CD4-positive, alpha-beta T cell treated with Interferon alpha-2 for 1 hour (primary cell): ENCODE results near the gene TCEA2.
"Not testable (repeated sequence)": the region's sequence is repeated elsewhere in the genome, so short reads cannot be mapped to it uniquely, and the experiment has no call there.

Source experiments
- DNase-seq, 2 donors: peaks; one replicate each; pipeline ENCODE4 v3.0.0-alpha.2; 2020 to 2022

Gene TCEA2

GRCh38 chr20:64080013-64080812 is 17.2 kb downstream of the TCEA2 start, which contains the start of gene OPRL1:
Gene OPRL1, plus strand, starts transcription at chr20:64080082. Its CDS starts 12,639 bp downstream, at chr20:64092721.
- peak; percentile 31 to 52 for DNase-seq

- DNase-seq = no peak
These were observed 18.0 kb downstream of the TCEA2 start for GRCh38 chr20:64080813-64081623.

- DNase-seq = no peak
These were observed 18.6 kb downstream of the TCEA2 start for GRCh38 chr20:64081624-64081964.

DNA sequence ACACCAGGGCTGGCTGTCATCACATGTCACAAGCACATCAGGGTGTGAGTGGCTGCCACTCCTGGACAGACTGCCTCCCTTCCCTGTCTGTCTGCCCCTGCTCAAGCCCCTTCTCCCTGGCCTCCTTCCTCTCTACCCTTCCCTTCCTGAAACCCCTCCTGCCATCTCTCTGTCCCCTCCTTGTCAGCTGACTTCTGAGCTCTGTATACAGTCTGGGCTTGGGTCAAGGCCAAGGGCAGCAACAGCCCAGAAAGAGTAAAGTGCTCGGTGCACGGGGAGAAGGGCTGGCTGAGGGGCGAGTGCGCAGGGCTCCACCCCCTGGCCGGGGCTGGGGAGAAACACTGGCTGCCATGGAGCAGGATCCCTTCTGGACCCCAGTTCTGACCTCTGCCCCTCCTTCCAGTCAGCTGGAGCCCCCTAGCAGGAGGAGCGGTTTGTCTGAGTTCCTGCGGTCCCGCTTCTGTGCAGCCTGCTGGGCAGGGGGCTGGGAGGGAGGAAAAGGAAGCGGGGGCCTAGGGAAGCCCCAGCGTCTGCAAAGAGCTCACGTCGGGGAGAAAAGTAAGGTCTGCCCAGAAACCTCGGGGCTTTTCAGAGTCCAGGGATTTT is 19.2 kb downstream of the TCEA2 start:
- no peak for DNase-seq

- no peak for DNase-seq
These were observed 19.9 kb downstream of the TCEA2 start for GRCh38 chr20:64082820-64083377.

- DNase-seq = peak; percentile 72 to 79
These were observed 20.4 kb downstream of the TCEA2 start for GRCh38 chr20:64083378-64083803.

DNA sequence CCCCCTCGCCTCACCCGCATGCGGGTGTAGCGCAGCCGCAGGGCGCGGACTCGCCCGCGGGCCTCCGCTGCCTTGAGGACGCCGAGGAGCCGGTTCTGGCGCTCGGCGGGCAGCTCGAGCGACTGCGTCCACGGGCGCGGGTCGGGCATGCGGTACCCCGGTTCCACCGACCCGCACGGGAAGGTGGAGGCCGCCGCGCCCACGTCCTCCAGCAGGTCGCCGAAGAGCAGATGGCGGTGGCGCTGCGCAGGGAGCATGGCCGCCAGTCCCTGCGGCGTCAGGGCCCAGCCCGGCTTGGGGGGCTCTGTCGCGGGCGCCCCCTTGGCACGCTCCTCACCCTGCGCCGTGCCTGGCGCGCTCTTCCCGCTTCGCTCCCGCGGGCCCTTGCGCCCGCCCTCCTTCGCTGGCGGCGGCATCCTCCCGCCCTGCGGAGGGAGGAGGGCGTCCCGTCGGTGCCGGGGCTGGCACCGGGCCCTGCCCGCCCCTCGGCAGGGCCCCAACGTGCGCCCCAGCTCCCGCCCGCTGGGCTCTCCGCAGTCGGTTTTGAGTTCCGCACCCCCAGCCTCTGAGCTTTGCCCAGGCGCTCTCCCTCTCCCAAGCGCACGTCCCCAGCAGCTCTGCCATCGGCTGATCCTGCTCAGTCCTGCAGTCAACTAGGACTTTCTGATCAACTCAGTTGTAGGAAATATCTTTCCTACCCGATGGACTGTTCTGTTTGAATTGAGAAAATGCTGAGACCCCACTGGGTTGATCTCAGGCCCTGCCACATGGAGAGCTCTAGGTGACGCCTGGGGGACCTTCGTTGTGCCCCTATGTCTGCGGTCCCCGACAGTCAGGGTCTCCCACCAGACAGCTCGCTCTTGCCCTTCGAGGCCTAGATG is 21.0 kb downstream of the TCEA2 start, which contains the start of gene LKAAEAR1:
Gene LKAAEAR1, minus strand, starts transcription at position 595 of the 881 bp plus-strand sequence. Its CDS starts 179 bp downstream, at position 416.
- no peak for DNase-seq

- no peak for DNase-seq
These were observed 21.7 kb downstream of the TCEA2 start for GRCh38 chr20:64084685-64085152.

- DNase-seq = no peak
These were observed 23.8 kb downstream of the TCEA2 start for GRCh38 chr20:64086801-64087200.

GRCh38 chr20:64087226-64087825 is 24.3 kb downstream of the TCEA2 start:
- not testable (repeated sequence) for DNase-seq

- not testable (repeated sequence) for DNase-seq
These were observed 25.6 kb downstream of the TCEA2 start for GRCh38 chr20:64088586-64088985.

DNA sequence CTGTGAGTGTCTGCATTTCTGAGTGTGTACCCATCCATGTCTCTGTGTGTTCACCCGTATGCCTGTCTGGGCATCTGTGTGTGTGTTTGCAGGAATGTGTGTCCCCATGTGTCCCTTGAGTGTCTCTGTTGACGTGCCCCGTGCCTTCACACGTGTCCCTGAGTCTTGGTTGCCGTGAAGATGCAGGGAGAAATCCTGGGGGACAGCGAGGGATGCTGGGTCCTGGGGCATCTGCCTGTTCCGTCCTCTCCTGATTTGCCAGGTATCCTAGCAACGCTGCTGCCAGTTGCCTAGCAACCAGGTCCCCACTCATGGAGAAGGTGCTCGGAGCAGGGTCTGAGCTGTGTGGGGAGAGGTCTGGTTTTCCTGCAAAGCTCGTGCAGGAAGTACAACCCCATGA is 27.2 kb downstream of the TCEA2 start:
- DNase-seq = no peak

GRCh38 chr20:64091340-64091739 is 28.3 kb downstream of the TCEA2 start:
- DNase-seq = no peak

- no peak for DNase-seq
These were observed 28.8 kb downstream of the TCEA2 start for GRCh38 chr20:64091770-64092169.

GRCh38 chr20:64092258-64093012 is 29.4 kb downstream of the TCEA2 start:
- DNase-seq = no peak

DNA sequence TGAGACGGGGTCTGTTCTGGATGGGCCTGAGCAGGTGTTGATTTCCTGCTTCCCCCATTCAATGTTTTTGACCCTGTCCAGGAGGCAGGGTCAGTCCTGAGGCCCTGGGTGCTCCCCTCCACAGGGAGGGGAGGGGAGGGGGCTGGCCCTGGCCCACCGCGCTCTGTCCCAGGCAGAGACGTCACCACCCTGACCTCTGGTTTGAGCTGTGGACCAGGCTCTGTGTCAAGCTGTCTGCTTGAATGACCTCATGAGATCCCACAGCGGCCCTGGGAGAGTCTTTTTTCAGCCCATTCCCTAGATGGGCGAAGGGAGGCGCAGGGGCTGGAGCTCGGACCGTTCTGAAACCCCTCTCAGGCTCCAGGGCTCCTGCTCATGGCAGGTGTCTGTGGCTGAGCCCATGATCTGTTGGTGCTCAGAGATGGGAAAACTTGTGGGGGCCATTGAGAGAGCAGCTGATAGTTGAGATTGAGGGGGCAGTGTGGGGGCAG is 30.1 kb downstream of the TCEA2 start:
- DNase-seq = no peak

DNA sequence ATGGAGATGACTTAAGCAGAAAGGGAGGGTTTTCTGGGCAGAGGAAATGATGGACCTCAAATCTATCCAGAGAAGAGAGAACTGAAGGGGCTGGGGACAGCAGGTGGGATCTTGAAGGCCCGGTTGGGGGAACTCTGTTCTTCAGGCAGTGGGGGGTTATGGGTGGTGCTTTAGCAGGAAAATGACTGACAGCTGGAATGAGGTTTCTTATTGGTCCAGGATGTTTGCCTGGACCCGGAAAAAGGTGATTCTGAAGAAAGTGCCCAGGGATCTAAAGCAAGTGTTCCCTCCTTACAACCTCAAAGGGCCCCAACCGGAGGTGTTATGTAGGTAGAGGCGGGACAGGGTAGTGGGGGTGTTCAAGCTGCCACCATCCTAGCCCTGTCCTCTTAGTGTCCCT is 32.5 kb downstream of the TCEA2 start:
- DNase-seq = no peak

GRCh38 chr20:64095927-64096326 is 32.9 kb downstream of the TCEA2 start:
- DNase-seq = no peak

DNA sequence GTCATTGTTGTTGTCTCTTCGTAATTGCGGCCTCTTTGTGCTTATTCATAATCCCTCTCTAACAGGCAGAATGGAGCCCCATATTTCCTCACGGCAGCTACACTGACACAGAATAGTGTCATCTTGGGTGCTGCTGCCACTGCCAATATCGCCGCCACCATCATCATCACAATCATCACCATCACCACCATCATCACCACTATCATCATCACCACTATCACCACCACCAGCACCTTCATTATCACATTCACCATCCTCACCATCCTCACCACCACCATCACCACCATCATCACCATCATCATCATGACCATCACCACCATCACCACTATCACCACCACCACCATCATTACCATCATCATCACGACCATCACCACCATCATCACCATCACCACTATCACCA is 33.5 kb downstream of the TCEA2 start:
- DNase-seq = no peak

DNA sequence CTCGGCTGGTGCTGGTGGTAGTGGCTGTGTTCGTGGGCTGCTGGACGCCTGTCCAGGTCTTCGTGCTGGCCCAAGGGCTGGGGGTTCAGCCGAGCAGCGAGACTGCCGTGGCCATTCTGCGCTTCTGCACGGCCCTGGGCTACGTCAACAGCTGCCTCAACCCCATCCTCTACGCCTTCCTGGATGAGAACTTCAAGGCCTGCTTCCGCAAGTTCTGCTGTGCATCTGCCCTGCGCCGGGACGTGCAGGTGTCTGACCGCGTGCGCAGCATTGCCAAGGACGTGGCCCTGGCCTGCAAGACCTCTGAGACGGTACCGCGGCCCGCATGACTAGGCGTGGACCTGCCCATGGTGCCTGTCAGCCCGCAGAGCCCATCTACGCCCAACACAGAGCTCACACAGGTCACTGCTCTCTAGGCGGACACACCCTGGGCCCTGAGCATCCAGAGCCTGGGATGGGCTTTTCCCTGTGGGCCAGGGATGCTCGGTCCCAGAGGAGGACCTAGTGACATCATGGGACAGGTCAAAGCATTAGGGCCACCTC is 35.5 kb downstream of the TCEA2 start:
- DNase-seq = no peak
